HG03097 (cell line): ENCODE data around the gene TASP1.
"Not testable (repeated sequence)": the region's sequence is repeated elsewhere in the genome, so short reads cannot be mapped to it uniquely, and the experiment has no call there.

Experiments used
- ATAC-seq: cut with Tn5 transposase; IDR thresholded peaks from one replicate; pipeline ENCODE4 v1.9.1; 2021; ENCODE audit not compliant: unreplicated experiment, low FRiP score

Gene TASP1

DNA sequence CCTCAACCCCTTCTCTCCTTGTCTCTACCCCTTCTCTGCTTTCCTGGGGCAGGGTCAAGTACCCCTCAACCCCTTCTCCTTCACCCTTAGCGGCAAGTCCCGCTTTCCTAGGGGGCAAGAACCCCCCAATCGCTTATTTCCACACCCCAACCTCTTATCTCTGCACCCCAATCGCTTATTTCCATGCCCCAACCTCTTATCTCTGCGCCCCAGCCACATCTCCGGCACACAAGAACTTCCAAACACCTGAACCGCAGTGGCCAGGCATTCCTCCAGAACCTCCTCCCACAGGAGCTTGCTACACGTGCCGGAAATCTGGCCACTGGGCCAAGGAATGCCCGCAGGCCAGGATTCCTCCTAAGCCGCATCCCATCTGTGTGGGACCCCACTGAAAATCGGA is 279.8 kb downstream of the TASP1 start:
- ATAC-seq, result not testable (repeated sequence)

DNA sequence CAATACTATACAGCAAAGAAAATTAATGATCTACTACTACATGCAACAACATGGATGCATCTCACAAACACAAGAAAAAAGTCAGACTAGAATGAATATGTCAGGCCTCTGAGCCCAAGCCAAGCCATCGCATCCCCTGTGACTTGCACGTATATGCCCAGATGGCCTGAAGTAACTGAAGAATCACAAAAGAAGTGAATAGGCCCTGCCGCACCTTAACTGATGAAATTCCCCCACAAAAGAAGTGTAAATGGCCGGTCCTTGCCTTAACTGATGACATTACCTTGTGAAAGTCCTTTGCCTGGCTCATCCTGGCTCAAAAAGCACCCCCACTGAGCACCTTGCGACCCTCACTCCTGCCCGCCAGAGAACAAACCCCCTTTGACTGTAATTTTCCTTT is 280.9 kb downstream of the TASP1 start:
- not testable (repeated sequence) for ATAC-seq

DNA sequence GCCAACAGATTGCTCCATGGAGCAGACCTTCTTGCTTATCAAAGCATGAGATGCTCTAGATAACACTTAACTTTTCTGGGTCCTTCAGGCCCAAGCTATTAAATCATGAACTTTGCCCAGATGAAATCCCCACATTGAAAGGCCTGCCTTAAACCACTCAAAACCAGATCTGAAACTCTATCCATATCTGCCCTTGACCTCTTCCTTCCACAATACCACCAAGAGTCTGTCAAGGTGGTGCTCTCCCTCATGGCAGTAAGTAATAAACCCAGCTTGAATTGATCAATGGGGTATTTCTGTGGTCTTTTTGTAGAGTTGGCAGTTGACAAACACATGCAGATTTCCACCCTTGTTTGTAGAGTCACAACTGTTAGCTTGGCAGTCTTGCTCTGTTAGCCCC is 282.1 kb downstream of the TASP1 start:
- ATAC-seq, result no peak

DNA sequence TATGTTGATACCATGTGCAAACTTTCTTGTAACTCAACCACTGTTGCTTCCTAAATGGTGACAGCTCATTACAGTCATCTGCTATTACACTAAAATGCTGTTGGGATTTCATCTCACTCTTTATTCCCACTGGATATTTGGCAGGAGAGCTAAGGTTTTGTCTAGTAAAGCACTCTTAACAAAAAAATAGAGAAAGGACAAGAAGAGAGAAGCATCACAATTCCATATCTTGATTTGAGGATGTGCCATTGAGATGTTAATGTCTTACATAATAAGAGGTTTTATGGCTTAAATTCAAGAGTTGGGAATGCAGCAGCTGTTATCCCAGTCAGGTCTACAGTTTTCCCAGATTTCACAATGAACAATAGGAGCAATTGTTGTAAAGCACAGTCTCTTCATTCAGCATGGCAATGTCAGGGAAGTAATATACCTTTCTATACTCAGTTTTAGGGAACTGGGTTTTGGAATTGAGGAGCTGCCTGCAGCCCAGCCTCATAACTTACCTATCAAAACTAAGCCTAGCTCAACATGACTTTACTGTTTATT is 282.7 kb downstream of the TASP1 start:
- no peak for ATAC-seq

DNA sequence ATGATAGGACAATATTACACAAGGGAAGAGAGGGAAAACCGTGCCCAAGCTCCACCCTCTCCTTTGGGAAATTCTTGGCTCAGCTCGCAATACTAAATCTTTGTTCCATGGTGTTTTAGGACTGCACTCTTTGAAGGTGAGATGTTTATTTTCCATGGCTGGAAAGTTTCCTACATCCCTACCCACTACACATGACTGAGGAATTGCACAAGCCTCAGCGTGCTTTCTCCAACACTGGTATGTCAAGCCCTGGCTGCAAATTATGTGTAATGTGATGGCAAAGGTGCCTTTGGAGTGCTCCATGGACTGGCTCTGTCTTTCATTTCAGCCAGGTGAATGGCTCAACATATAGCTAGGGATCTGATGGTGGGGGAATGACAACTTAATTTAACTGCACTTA is 283.3 kb downstream of the TASP1 start:
- no peak for ATAC-seq

DNA sequence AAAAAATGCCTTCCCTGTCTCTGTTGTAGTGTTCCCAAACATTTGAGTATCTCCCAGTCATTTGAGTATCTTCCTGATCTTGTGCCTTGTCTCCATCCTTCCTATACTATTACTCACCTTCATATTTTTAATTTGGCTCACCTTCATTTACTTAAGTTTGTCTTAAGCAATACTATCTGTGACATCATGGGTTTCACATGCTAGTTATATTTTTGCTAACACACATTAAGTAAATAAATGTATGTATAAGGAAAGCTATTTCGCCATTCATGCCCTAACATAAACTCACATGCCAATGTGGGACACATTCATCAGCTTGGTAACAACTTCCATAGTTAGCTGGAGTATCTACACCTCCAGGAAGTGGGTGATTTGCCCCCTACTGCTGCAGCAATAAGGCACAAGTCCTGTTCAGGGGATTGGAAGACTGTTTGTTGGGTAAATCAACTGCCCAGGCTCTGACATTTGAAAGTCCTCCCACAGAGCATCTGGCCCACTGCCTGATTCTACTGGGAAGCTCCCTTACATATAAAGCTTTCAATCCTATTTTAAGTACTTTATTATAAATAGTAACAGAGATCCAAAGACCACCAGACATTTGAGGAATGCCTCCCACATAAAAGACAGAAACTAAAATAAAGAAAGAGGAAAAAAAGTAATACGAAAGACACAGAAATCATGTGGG is 285.3 kb downstream of the TASP1 start:
- ATAC-seq, result no peak

DNA sequence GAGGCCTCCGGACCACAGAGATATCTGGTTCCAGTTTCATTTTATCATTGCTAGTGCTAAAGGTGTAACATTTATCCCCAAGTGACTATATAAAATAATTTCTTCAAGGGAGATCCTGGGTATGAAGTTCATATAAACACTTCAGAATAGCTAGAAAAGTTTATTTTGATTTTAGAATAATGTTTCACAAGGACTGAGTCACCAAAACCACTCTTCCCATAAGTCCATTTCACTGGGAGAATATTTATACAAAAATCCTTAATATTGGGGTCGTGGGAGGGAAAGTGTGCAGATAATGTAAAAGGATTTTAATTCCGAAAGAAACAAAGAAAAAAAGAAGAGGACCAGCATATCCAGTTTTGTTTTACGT is 289.5 kb downstream of the TASP1 start:
- no peak for ATAC-seq

DNA sequence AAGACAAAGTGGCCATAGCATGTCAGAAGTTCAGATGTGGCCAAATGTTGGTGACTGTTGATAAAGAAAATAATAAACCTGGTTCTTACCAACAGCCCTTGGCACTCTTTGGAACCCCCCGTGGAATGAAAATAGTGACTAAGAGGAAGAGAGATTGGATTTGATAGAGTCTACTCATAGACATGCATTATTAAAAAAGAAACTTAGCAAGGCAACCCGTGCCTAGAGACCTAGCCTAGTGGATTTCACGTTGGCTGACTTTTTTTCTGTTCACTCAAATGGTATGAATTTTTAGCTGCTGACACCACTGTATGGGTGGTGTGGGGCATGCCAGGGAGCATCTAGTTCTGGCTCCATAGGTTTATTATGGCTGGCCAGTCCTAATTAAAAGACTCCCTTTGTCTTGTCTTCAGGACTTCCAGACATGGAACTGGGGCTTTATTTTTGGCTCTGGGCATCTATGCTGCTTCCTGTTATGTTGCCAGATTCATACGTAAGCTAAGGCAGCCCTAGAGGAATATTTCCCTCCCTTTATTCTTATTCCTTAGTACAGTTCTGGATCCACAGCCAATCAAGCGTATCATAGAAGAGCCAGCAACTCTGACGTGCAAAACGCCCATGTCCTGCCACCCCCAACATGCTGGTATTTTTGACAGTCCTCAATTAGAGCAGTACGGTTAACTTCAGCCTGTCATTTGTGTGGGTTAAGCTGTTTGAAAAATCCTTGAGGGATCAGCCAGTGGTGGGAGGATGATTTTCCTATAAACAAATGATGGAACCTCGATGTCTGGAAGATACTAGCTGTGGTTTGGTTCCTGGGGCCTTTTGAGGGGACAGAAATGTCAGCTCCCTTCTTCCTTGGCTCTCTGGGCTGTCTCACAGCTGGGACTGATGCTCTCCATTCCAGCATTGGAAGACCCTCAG is 290.2 kb downstream of the TASP1 start:
- no peak for ATAC-seq

DNA sequence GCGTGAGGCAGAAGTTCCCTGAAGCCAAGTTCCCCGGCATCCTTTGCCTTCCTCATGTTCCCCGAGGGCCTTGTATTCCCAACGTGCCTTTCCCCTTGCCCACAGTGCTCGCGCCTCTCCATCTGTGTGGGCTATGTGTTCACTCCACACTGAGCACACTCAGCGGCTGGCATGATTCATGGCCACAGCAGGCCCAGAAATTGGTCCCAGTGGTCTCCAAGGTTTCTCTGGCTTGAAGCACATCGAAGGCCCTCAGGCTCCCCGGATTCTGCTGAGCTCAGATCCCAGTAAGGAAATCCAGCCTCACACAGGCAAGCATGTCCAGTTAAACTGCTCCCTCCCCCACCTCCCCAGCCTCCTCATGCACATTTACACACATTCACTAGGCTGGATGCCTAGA is 294.1 kb downstream of the TASP1 start:
- no peak for ATAC-seq

DNA sequence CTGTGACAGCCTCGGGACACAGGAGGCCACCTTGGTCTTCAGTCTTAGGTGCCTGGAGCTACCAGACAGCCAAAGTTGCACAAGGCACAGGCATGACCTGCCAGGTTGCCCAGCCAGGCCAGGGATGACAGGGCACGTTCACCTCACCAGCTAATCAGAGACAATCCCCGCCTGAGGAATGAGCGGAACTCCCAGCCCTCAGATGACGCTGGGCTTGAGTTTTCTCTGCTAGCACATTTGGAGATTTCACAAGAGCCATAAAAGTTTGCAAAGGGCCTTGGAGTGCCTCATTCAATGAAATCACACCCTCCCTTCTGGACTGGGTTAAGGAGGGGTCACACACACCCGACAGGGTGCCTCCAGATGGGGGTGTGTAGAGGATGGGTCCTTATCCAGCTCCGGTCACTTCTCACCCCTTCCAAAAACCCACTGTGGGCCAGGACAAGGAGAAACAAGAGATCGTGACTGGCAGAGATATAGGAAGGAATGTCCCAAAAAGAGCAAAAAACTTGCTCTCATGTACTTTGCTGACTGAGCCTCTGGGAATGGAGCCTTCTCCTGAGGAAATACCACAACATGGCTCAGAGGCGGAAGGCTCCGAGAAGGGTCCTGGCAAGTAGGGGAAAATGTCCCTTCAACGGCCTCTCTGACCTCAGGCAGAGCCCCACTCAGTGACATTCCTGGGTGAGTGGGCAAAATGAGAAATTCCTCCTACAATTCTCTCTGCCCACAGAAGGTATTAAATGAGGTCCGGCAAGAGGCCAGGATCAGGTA is 296.1 kb downstream of the TASP1 start:
- no peak for ATAC-seq

DNA sequence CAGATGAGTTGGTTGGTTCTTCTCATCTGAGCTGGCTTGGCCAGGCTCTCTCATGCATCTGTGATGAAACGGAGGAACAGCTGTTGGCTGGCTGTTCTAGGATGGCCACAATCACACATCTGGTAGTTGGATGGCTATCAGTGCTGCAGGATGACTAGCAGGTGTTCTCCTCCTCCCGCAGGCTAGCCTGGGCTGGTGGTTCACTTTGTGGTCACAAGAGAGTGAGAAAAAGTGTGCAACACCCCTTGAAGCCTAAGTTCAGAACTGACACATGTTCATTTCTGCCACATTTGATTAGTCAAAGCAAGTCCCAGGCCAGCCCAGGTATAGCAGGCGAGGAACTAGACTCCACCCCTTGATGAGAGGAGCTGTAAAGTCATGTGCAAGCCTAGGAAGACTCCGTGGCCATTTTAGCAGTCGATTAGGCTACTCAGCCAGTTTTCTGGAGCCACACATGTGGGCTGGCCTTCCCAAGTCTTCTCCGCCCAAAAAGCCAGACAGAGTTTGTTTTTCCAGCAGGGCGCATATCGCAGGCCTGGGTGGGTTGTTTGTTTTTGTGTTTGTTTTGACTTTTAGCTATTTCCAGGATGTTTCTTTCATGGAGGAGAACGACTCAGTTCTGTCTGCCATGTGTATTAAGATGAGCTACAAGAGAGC is 296.9 kb downstream of the TASP1 start:
- ATAC-seq, result no peak

DNA sequence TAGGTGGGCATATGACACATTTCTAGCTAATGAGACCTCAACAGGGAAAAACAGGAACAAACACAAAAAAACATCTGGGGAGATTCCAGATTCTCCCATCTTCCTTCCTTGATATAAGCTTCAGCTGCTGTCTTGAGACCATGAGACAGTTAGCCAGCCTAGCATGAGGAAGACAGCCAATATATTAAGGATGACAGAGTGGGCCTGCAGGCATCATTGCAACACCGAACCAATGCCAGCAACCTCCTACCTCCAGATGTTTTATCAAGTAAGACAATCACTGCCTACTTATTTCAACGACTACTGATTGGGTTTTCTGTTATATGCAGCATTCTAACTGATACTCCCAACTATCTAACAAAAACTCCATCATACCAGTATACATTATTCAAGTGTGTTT is 298.6 kb downstream of the TASP1 start:
- ATAC-seq, result no peak
